SJCRH30 (cell line): ENCODE results near the gene DSG1. TPM values are rescaled to one million over a fixed set of nuclear protein-coding genes. Genes with fewer than 3 reads are reported as not detected.

Experiments
- DNase-seq, 2 experiments: peaks; one replicate each; pipeline ENCODE4 v3.0.0-alpha.2; 2015 to 2020
- H3K27ac ChIP-seq: fragments of 250-450 bp; sonication (Bioruptor Pico); 2 replicates; pipeline ENCODE4 v1.5.1; 2020; ENCODE audit warnings: mild to moderate bottlenecking, moderate library complexity
- H3K27me3 ChIP-seq: fragments of 250-450 bp; sonication (Bioruptor Pico); 2 replicates; pipeline ENCODE4 v1.5.1; 2020; ENCODE audit warnings: mild to moderate bottlenecking, moderate library complexity
- H3K36me3 ChIP-seq: fragments of 250-450 bp; sonication (Bioruptor Pico); 2 replicates; pipeline ENCODE4 v1.5.1; 2020; ENCODE audit warnings: mild to moderate bottlenecking, moderate library complexity
- H3K4me1 ChIP-seq: fragments of 250-450 bp; sonication (Bioruptor Pico); 2 replicates; pipeline ENCODE4 v1.5.1; 2020; ENCODE audit warnings: mild to moderate bottlenecking, moderate library complexity
- H3K4me3 ChIP-seq: fragments of 250-450 bp; sonication (Bioruptor Pico); 2 replicates; pipeline ENCODE4 v1.5.1; 2020; ENCODE audit warnings: mild to moderate bottlenecking, moderate library complexity
- H3K9me3 ChIP-seq: fragments of 250-450 bp; sonication (Bioruptor Pico); replicated peaks from 2 replicates; pipeline ENCODE4 v1.5.1; 2020; ENCODE audit warnings: mild to moderate bottlenecking, moderate library complexity
- total RNA-seq: library from RNA; depleted of rRNA; stranded (reverse); fragments of >200 nt; shearing (Covaris generic); gene quantifications from 2 replicates; pipeline ENCODE4 v1.2.3, GENCODE V29; 2014; rRNA removed

Gene DSG1
- total RNA-seq, 1 experiment from 2014 or later, result not detected

DNA sequence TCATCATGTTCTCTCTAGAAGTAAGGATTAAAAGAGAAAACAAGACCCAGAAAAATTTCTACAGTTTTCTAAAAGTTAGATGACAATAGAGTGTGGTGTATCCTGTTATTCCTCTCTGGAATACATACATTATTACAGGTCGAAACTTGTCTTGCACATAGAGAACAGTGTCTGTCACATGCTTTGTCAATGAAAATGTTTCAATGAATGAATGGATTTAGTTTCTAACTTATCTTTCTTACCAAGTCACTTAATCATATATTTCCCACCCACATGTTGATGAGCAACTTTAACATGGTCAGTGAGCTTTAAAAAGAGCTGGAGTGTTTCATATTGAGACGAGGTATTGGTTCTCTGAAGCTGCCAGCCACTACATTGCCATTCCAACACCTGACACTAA, 63.0 kb downstream of the DSG1 start:
- Histone ChIP-seq H3K27me3 (no peaks in the 10 kb centered on the region), H3K27ac (no peak overlapping the region)
- no peak for DNase-seq

DNA sequence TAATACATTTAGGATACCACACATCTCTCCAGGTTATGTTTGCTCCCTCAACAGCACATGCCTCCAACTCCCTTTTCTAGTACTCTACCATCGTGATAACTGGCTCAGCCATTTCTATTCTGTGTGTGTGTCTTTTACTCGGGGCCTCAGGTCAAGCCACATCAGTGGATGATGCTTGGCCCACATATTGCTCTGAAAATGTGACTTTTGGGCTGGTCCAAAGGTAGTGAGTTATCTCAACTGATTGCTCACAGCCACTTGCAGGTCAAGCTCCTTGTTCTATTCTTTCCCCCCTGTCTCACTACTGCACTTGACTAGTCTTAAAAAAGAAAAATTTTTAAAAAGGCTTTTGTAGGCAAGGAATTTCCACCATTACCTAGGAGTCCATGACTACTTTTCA, 64.1 kb downstream of the DSG1 start:
- H3K27ac ChIP-seq, result no peak overlapping the region
- no peaks in the 10 kb centered on the region for H3K4me1 ChIP-seq
- H3K36me3 ChIP-seq, result no peaks in the 10 kb centered on the region
- no peaks in the 10 kb centered on the region for H3K27me3 ChIP-seq
- no peak for DNase-seq
- no peak overlapping the region for H3K4me3 ChIP-seq
- no peaks in the 10 kb centered on the region for H3K9me3 ChIP-seq

More for the DNA sequence above, 63.0 kb downstream of the DSG1 start:
- Histone ChIP-seq H3K4me3 (no peak overlapping the region), H3K9me3 (no peaks in the 10 kb centered on the region), H3K4me1 (no peaks in the 10 kb centered on the region), H3K36me3 (no peaks in the 10 kb centered on the region)

DNA sequence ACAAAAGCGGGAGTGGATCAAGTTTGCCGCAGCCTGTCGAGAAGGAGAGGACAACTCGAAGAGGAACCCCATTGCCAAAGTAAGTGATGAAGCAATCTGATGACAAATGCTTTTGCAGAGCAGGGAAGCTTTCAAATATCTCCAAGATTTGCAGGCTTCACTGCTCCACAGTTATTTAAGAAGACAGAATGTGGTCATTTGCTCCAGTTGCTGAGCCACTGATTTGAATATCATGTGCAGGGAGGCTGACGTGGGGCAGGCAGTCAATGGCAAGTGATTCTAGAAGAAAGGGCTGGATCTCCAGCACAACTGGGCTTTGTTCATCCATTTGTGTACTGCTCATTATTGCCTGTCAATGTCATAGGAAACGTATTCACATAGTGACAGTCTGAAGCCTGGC, 68.8 kb downstream of the DSG1 start:
- DNase-seq, result no peak
- H3K4me3 ChIP-seq, result no peak overlapping the region
- H3K27me3 ChIP-seq, result no peaks in the 10 kb centered on the region
- no peaks in the 10 kb centered on the region for H3K4me1 ChIP-seq
- H3K27ac ChIP-seq, result no peak overlapping the region
- H3K9me3 ChIP-seq, result no peaks in the 10 kb centered on the region
- H3K36me3 ChIP-seq, result no peaks in the 10 kb centered on the region

DNA sequence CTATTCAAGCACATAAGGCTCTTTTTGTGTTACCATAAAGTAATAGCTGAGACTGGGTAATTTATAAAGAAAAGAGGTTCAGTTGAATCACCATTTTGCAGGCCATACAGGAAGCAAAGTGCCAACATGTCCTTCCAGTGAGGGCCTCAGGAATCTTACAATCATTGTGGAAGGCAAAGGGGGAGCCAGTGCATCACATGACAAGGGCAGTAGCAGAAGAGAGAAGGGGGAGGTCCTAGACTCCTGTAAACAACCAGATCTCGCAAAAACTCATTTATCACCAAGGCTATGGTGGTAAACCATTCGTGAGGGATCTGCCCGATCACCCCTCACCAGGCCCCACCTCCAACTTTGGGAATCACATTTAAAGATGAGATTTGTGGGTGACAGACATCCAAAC, 75.3 kb downstream of the DSG1 start:
- no peaks in the 10 kb centered on the region for H3K36me3 ChIP-seq
- no peaks in the 10 kb centered on the region for H3K4me1 ChIP-seq
- H3K27ac ChIP-seq, result no peak overlapping the region
- no peak overlapping the region for H3K4me3 ChIP-seq
- no peak for DNase-seq
- H3K9me3 ChIP-seq, result no peaks in the 10 kb centered on the region
- no peaks in the 10 kb centered on the region for H3K27me3 ChIP-seq

DNA sequence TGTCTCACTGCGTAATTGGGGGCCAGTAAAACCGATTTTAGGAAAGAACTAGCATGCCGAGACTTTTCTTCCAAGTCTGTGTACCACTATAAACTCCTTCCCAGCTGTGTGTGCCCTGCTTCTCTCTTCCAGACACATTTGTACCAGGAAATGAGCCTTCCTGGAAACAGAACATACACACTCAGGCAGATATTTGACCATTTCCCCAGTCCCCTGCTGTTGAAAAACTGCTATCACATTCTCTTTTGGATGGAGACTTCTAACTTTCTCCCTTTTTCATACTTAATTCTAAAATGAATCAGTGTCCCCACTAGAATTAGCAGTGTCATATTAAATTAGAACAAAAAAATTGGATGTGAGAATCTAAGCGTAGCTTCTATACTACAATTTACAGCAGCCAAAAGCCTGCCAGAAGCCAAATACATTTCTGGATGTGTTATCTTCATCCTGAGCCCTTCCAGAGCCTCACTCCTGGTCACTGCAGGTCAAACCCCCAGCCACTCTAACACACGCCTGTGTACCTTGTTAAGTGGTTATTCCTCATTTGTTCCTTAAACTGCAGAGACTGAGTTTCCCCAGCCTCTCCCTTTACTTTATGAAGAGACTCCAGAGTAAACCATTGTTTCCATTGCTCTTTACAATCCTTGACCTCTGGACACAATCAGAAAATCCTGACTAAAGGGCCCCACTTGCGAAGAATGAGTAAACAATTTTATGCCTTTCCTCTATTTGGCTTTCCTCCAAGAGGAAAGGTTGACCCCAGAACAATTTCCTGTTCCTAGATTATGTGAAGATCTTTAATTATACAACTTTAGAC, 79.0 kb downstream of the DSG1 start:
- Histone ChIP-seq H3K36me3 (no peaks in the 10 kb centered on the region), H3K4me3 (no peak overlapping the region), H3K9me3 (no peaks in the 10 kb centered on the region), H3K27ac (no peak overlapping the region), H3K27me3 (no peaks in the 10 kb centered on the region), H3K4me1 (no peaks in the 10 kb centered on the region)
- DNase-seq, result no peak

DNA sequence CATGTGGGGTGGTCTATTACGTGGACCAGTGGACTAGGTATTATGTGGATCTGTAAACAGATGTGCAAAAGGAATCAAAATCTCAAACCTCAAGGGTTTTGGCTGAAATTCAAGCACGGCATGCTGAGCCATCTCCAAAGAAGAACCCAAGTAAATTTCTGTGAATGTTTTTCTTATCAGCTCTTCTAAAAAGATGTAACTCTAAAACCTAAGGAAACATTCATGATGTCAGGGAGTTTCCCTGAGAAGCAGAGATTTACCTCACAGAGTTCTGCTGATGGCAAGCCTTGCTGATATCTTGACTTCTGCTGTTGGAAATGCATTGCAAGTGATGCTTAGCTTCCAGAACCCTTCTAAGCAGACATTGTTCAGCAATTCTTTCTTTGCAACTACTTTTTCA, 80.2 kb downstream of the DSG1 start:
- no peak overlapping the region for H3K27ac ChIP-seq
- no peak for DNase-seq
- no peak overlapping the region for H3K4me3 ChIP-seq
- no peaks in the 10 kb centered on the region for H3K27me3 ChIP-seq
- no peaks in the 10 kb centered on the region for H3K4me1 ChIP-seq
- H3K9me3 ChIP-seq, result no peaks in the 10 kb centered on the region
- H3K36me3 ChIP-seq, result no peaks in the 10 kb centered on the region

DNA sequence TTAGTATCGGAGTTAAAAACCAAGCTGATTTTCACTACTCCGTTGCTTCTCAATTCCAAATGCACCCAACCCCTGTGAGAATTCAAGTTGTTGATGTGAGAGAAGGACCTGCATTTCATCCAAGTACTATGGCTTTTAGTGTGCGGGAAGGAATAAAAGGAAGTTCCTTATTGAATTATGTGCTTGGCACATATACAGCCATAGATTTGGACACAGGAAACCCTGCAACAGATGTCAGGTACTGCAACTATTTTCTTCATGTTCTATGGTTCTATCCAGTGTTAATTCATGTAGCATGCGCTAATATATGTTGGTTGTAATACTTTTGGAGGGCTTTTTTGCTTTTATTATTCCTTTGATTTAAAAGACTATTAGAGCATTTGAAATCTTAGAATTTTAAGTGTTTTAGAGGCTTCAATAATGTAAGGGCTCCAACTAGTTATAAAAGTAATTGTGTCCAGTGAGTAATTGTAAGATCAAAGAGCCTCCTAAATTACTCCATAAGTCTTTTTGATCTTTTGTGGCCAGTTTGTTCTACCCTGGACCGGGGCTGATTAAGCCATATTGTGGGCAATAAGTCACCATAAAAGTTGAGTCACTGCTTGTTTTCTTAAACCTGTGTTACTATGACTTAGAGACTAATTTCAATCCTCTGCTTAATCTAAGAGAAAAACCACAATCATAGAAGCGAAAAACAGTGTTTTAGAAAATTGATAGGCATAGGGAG, 81.5 kb downstream of the DSG1 start:
- DNase-seq, result no peak
- H3K9me3 ChIP-seq, result no peaks in the 10 kb centered on the region
- H3K4me1 ChIP-seq, result no peaks in the 10 kb centered on the region
- H3K27me3 ChIP-seq, result no peaks in the 10 kb centered on the region
- no peaks in the 10 kb centered on the region for H3K36me3 ChIP-seq
- no peak overlapping the region for H3K27ac ChIP-seq
- no peak overlapping the region for H3K4me3 ChIP-seq

DNA sequence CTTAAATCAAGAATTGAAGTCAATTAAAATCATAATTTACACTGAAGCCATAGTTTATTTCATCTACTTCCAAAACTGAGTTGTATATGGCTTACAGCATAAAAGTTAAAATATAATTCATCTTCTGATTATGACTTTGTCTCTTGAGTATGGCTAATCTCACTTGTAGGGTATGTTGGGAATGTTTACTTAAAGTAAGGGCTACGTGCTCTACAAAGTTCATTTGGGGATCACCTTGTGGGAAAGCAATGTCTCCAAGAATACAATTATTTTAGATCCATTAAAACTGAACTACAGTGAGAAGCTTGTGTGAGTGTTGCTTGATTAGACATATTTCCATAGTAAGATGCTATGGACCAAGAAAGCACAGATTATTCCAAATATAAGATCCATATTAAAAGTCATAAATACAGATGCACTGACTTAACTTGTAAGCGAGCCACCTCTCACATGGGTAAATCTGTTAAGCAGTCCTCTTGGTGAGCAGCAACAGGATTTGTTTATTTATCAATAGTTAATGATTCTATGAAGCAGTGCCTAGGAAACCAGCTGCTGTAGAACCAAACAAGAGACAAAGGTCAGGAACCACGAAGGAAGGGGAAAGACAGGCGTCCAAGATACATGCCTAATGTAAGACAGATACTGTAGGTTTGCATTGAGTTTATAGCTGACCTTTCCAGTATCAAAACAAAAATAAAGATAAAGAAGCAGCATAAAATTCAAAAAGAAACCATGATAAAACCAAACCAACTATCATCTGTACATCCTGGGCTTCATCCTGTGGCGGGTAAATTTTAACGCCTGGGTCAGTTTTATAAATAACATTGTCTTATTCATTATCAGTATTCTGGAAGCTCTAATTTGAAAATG, 83.4 kb downstream of the DSG1 start:
- no peaks in the 10 kb centered on the region for H3K9me3 ChIP-seq
- no peak overlapping the region for H3K27ac ChIP-seq
- no peak for DNase-seq
- no peaks in the 10 kb centered on the region for H3K4me1 ChIP-seq
- no peak overlapping the region for H3K4me3 ChIP-seq
- H3K27me3 ChIP-seq, result no peaks in the 10 kb centered on the region
- H3K36me3 ChIP-seq, result no peaks in the 10 kb centered on the region

DNA sequence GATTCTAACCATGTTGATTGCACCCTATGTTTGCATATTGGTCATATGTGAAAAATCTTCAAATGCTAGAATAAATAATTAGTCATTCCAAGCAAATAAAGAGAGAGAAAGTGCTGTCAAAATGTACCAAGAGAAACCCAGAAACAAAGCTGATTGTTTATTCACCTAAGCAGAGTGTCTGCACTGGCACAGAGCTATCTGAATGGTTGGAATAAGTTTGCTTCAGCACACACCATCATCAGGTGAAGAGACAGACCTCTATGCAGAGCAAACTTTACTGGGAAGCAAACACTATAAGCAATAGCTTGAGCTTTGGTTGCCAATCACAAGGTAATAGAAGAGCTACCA, 84.0 kb downstream of the DSG1 start:
- no peak for DNase-seq
- no peak overlapping the region for H3K27ac ChIP-seq
- H3K36me3 ChIP-seq, result no peaks in the 10 kb centered on the region
- H3K9me3 ChIP-seq, result no peaks in the 10 kb centered on the region
- no peaks in the 10 kb centered on the region for H3K27me3 ChIP-seq
- no peaks in the 10 kb centered on the region for H3K4me1 ChIP-seq
- no peak overlapping the region for H3K4me3 ChIP-seq

DNA sequence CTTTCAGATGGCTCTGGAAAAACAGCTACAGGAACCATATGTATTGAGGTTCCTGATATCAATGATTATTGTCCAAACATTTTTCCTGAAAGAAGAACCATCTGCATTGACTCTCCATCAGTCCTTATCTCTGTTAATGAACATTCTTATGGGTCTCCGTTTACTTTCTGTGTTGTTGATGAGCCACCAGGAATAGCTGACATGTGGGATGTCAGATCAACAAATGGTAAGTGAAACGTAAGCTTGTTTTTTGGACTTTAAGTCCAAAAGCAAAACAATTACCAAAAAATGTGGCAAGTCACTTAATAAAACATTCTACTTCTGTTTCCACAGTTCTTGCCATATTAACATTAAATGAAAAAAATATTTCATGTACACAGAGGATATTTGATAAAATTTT, 85.4 kb downstream of the DSG1 start:
- Histone ChIP-seq H3K9me3 (no peaks in the 10 kb centered on the region), H3K4me1 (no peaks in the 10 kb centered on the region), H3K27me3 (no peaks in the 10 kb centered on the region), H3K27ac (no peak overlapping the region), H3K36me3 (no peaks in the 10 kb centered on the region), H3K4me3 (no peak overlapping the region)
- DNase-seq, result no peak

Other genes with a start within 250 kb of the DSG1 start
- not detected in 2 replicates for gene DSC2, start 215.7 kb upstream of the DSG1 start, total RNA-seq
- not detected in 2 replicates for gene DSC1, start 155.3 kb upstream of the DSG1 start, total RNA-seq
- gene DSG4, start 58.6 kb downstream of the DSG1 start, total RNA-seq, result not detected in 2 replicates
- gene DSG3, start 129.6 kb downstream of the DSG1 start, total RNA-seq, result not detected in 2 replicates
- gene DSG2, start 180.0 kb downstream of the DSG1 start, total RNA-seq, result 4.8 and 4.9 TPM in 2 replicates